Hematopoietic multipotent progenitor cell treated with erythropoietin and hydrocortisone succinate and interleukin-3 and kit ligand, for 4 days (in vitro differentiated cells): ENCODE results near the gene CENPE.

Source experiments
- DNase-seq: peaks from one replicate; pipeline ENCODE4 v3.0.0-alpha.2; 2015

The CENPE gene

GRCh38 chr4:103074744-103075434 lies 123.3 kb downstream of the CENPE start:
- DNase-seq = no peak

- DNase-seq = no peak
Observed at GRCh38 chr4:103073792-103074438, 124.2 kb downstream of the CENPE start.

GRCh38 chr4:103067841-103068547 lies 130.1 kb downstream of the CENPE start:
- DNase-seq = no peak

GRCh38 chr4:103060453-103061148 lies 137.5 kb downstream of the CENPE start:
- no peak for DNase-seq
